Fibroblast of upper back skin (primary cell): ENCODE data around the gene SLC6A3.

Experiments
- DNase-seq: peaks from one replicate; pipeline ENCODE4 v3.0.0-alpha.2; 2013

SLC6A3 gene

GRCh38 chr5:1344975-1345838 lies 100.0 kb downstream of the SLC6A3 start, which contains the start of gene CLPTM1L:
Gene CLPTM1L (minus strand): TSS chr5:1345099. CDS start chr5:1344841, 258 bp downstream.
- DNase-seq, result peak; percentile 81

GRCh38 chr5:1343931-1344901 lies 101.0 kb downstream of the SLC6A3 start:
- DNase-seq, result no peak

GRCh38 chr5:1343315-1343751 lies 101.9 kb downstream of the SLC6A3 start:
- no peak for DNase-seq
